OCI-LY7 (cell line): ENCODE results near the gene NPM1. TPM values are rescaled to one million over a fixed set of nuclear protein-coding genes. Genes with fewer than 3 reads are reported as not detected.
"Not testable (repeated sequence)": the region's sequence is repeated elsewhere in the genome, so short reads cannot be mapped to it uniquely, and the experiment has no call there.

ENCODE experiments used
- BruUV-seq: library from RNA; stranded (reverse); fragments of 400-500 nt; replicated peaks from 2 replicates; lab custom pipeline; 2021; lab: Mats Ljungman, UMichigan
- CTCF ChIA-PET: fragments of 300-600 bp; sonication (Branson Sonifier 250); formaldehyde crosslinking; loops from one replicate; lab custom pipeline; 2022; ENCODE audit warnings: antibody characterized with exemption; ENCODE audit not compliant: unreplicated experiment; lab: Charles Lee
- POLR2A ChIA-PET: fragments of 300-600 bp; sonication (Branson Sonifier 250); formaldehyde crosslinking; loops from one replicate; lab custom pipeline; 2022; ENCODE audit warnings: antibody characterized with exemption; lab: Charles Lee
- DNase-seq: peaks from one replicate; pipeline ENCODE4 v3.0.0-alpha.2; 2015; ENCODE audit warnings: low spot score
- H2AFZ ChIP-seq: fragments of 200-600 bp; sonication (generic), shearing (Covaris generic); 2 replicates; pipeline ENCODE4 v1.6.1; 2014; ENCODE audit warnings: mild to moderate bottlenecking, antibody characterized with exemption, low read length, moderate library complexity
- H3K27ac ChIP-seq: fragments of 200-600 bp; sonication (generic); 2 replicates; pipeline ENCODE4 v1.5.1; 2014; ENCODE audit warnings: mixed run types, low read depth, mild to moderate bottlenecking, moderate library complexity, low read length, inconsistent platforms; ENCODE audit not compliant: poor library complexity, severe bottlenecking
- H3K36me3 ChIP-seq: fragments of 200-600 bp; sonication (generic); 2 replicates; pipeline ENCODE4 v1.6.1; 2014; ENCODE audit warnings: mild to moderate bottlenecking, antibody characterized with exemption, low read length, moderate library complexity, mixed read lengths; ENCODE audit not compliant: insufficient read depth
- H3K4me1 ChIP-seq: fragments of 200-600 bp; sonication (generic); 2 replicates; pipeline ENCODE4 v1.5.1; 2014; ENCODE audit warnings: mild to moderate bottlenecking, low read length; ENCODE audit not compliant: insufficient read depth, poor library complexity, severe bottlenecking
- H3K4me2 ChIP-seq: fragments of 200-600 bp; sonication (generic); 2 replicates; pipeline ENCODE4 v1.6.1; 2014; ENCODE audit warnings: mild to moderate bottlenecking, low read length
- H3K4me3 ChIP-seq: fragments of 200-600 bp; sonication (generic); 2 replicates; pipeline ENCODE4 v1.5.1; 2014; ENCODE audit warnings: mild to moderate bottlenecking, low read depth, low read length; ENCODE audit not compliant: poor library complexity, severe bottlenecking
- H3K79me2 ChIP-seq: fragments of 200-600 bp; sonication (generic); 2 replicates; pipeline ENCODE4 v1.6.1; 2016; ENCODE audit warnings: low read depth, mild to moderate bottlenecking, low read length, moderate library complexity, mixed read lengths; ENCODE audit not compliant: insufficient read depth
- H3K9me2 ChIP-seq: fragments of 200-600 bp; sonication (generic); 2 replicates; pipeline ENCODE4 v1.6.1; 2016; ENCODE audit warnings: mild to moderate bottlenecking, low read length, mixed read lengths; ENCODE audit not compliant: insufficient read depth
- H3K9me3 ChIP-seq: fragments of 200-600 bp; sonication (generic); 2 replicates; pipeline ENCODE4 v1.6.1; 2014; ENCODE audit warnings: mild to moderate bottlenecking, mixed run types, low read length, mixed read lengths
- H4K20me1 ChIP-seq: fragments of 200-600 bp; sonication (generic); 2 replicates; pipeline ENCODE4 v1.6.1; 2014; ENCODE audit warnings: mild to moderate bottlenecking, antibody characterized with exemption, low read length, moderate library complexity, mixed read lengths; ENCODE audit not compliant: insufficient read depth
- EZH2phosphoT487 ChIP-seq: fragments of 200-600 bp; sonication (generic); IDR thresholded peaks from 2 replicates; pipeline ENCODE4 v1.6.1; 2018; ENCODE audit warnings: low read depth, borderline replicate concordance, mild to moderate bottlenecking, mixed run types, antibody characterized with exemption, low read length, moderate library complexity, mixed read lengths
- intact Hi-C: fragments of 100-400 bp; cut with micrococcal nuclease; formaldehyde crosslinking; loops from one replicate; pipeline ENCODE4 v1.10.0; 2022; ENCODE audit not compliant: unreplicated experiment
- total RNA-seq, 2 experiments: library from RNA; depleted of rRNA in 1 of 2; stranded (reverse); fragments of >200 nt in 1 of 2; shearing (Covaris generic) in 1 of 2; gene quantifications; 2 replicates each; pipeline ENCODE4 v1.2.3, GENCODE V29; 2014 to 2022
- TF ChIP-seq, protein P1 (sequence below): fragments of 200-600 bp; sonication (generic); conservative IDR thresholded peaks from 2 replicates; pipeline ENCODE4 v1.5.1; 2014; ENCODE audit warnings: mild to moderate bottlenecking, antibody characterized with exemption, low read length, moderate library complexity, mixed read lengths

The NPM1 gene
- total RNA-seq, 2 experiments from 2014 or later = 1,091 to 2,027 TPM

DNA sequence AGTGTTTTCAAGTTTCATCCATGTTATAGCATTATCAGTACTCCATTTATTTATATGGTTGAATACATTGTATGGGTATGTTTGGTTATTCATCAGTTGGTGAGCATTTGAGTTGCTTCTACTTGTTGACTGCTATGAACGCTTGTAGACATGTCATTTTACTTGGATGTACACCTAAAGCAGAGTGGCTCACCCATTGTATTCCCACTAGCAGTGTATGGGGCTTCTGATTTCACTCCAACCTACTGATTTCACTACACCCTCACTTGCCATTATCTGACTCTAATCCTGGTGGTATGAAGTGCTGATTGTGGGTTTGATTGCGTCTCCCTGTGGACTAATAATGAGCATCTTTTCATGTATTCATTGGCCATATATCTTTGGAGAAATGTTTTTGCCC lies 9.5 kb downstream of the NPM1 start:
- Histone ChIP-seq H2AFZ (no peak overlapping the region), H3K9me3 (no peaks in the 10 kb centered on the region), H3K4me3 (no peak overlapping the region), H4K20me1 (peaks cover 86% of the 10 kb centered on the region), H3K36me3 (peaks cover 100% of the 10 kb centered on the region), H3K4me1 (peaks cover 8% of the 10 kb centered on the region), H3K79me2 (peaks cover 99% of the 10 kb centered on the region), H3K4me2 (no peak overlapping the region), H3K9me2 (no peaks in the 10 kb centered on the region), H3K27ac (no peak overlapping the region)
- intact Hi-C loops = no loop called here
- no peak for TF ChIP-seq EZH2phosphoT487
- CTCF ChIA-PET = no interaction called here
- POLR2A ChIA-PET = interaction anchor here (0.7 kb wide), 1 partner anchor 16 kb away, joined by 3 read pairs; no protein-coding TSS in a partner anchor
- no peak for DNase-seq
- BruUV-seq = no TSS peak

- no peaks in the 10 kb centered on the region for H3K9me2 ChIP-seq
- CTCF ChIA-PET = no interaction called here
- no TSS peak for BruUV-seq
- H4K20me1 ChIP-seq = peaks cover 82% of the 10 kb centered on the region
- no peak overlapping the region for H3K27ac ChIP-seq
- intact Hi-C loops = no loop called here
- no peak overlapping the region for H3K4me2 ChIP-seq
- H2AFZ ChIP-seq = no peak overlapping the region
- no peak for DNase-seq
- peaks cover 96% of the 10 kb centered on the region for H3K36me3 ChIP-seq
- peaks cover 94% of the 10 kb centered on the region for H3K79me2 ChIP-seq
- POLR2A ChIA-PET = interaction anchor here (0.7 kb wide), 1 partner anchor 16 kb away, joined by 3 read pairs; no protein-coding TSS in a partner anchor
- H3K9me3 ChIP-seq = no peaks in the 10 kb centered on the region
- peaks cover 4% of the 10 kb centered on the region for H3K4me1 ChIP-seq
- H3K4me3 ChIP-seq = no peak overlapping the region
- no peak for TF ChIP-seq EZH2phosphoT487
- TF ChIP-seq, protein P1, sequence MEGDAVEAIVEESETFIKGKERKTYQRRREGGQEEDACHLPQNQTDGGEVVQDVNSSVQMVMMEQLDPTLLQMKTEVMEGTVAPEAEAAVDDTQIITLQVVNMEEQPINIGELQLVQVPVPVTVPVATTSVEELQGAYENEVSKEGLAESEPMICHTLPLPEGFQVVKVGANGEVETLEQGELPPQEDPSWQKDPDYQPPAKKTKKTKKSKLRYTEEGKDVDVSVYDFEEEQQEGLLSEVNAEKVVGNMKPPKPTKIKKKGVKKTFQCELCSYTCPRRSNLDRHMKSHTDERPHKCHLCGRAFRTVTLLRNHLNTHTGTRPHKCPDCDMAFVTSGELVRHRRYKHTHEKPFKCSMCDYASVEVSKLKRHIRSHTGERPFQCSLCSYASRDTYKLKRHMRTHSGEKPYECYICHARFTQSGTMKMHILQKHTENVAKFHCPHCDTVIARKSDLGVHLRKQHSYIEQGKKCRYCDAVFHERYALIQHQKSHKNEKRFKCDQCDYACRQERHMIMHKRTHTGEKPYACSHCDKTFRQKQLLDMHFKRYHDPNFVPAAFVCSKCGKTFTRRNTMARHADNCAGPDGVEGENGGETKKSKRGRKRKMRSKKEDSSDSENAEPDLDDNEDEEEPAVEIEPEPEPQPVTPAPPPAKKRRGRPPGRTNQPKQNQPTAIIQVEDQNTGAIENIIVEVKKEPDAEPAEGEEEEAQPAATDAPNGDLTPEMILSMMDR = no peak
These were observed 9.9 kb downstream of the NPM1 start for GRCh38 chr5:171397599-171397998.

GRCh38 chr5:171398660-171399059 lies 11.0 kb downstream of the NPM1 start:
- peaks cover 84% of the 10 kb centered on the region for H3K79me2 ChIP-seq
- H3K36me3 ChIP-seq = peaks cover 85% of the 10 kb centered on the region
- H3K9me3 ChIP-seq, H3K4me2 ChIP-seq, CTCF ChIA-PET, H3K4me1 ChIP-seq, H2AFZ ChIP-seq, DNase-seq, H3K4me3 ChIP-seq, intact Hi-C loops, H3K9me2 ChIP-seq, H3K27ac ChIP-seq, BruUV-seq: not testable (repeated sequence)
- peaks cover 71% of the 10 kb centered on the region for H4K20me1 ChIP-seq
- POLR2A ChIA-PET = interaction anchor here (1.1 kb wide), 1 partner anchor 9 kb away, joined by 3 read pairs; no protein-coding TSS in a partner anchor
